Measurements from ENCODE around the gene LDB2.

Gene LDB2

GRCh38 chr4:16721613-16722291 is 176.7 kb downstream of the LDB2 start:
- no peak for DNase-seq (ENCODE audit: low spot score)

- no peak for DNase-seq (ENCODE audit: low spot score)
These were observed 177.7 kb downstream of the LDB2 start for GRCh38 chr4:16720761-16721160.

GRCh38 chr4:16717266-16717970 is 181.0 kb downstream of the LDB2 start:
- DNase-seq (ENCODE audit: low spot score), result no peak

- no peak for DNase-seq (ENCODE audit: low spot score)
These were observed 183.0 kb downstream of the LDB2 start for GRCh38 chr4:16715482-16715881.

GRCh38 chr4:16714191-16714590 is 184.3 kb downstream of the LDB2 start:
- DNase-seq (ENCODE audit: low spot score), result no peak

- no peak for DNase-seq (ENCODE audit: low spot score)
These were observed 184.7 kb downstream of the LDB2 start for GRCh38 chr4:16713696-16714095.

GRCh38 chr4:16713271-16713670 is 185.2 kb downstream of the LDB2 start:
- DNase-seq (ENCODE audit: low spot score), result no peak

GRCh38 chr4:16710198-16710597 is 188.2 kb downstream of the LDB2 start:
- no peak for DNase-seq (ENCODE audit: low spot score)

GRCh38 chr4:16707874-16708273 is 190.6 kb downstream of the LDB2 start:
- no peak for DNase-seq (ENCODE audit: low spot score)

GRCh38 chr4:16706251-16706650 is 192.2 kb downstream of the LDB2 start:
- DNase-seq (ENCODE audit: low spot score), result no peak

GRCh38 chr4:16705341-16705740 is 193.1 kb downstream of the LDB2 start:
- DNase-seq (ENCODE audit: low spot score), result no peak

GRCh38 chr4:16704489-16704888 is 194.0 kb downstream of the LDB2 start:
- DNase-seq (ENCODE audit: low spot score), result no peak

- DNase-seq (ENCODE audit: low spot score), result no peak
These were observed 202.5 kb downstream of the LDB2 start for GRCh38 chr4:16695896-16696295.

GRCh38 chr4:16694884-16695276 is 203.6 kb downstream of the LDB2 start:
- no peak for DNase-seq (ENCODE audit: low spot score)

GRCh38 chr4:16694173-16694883 is 204.1 kb downstream of the LDB2 start:
- no peak for DNase-seq (ENCODE audit: low spot score)

- no peak for DNase-seq (ENCODE audit: low spot score)
These were observed 204.8 kb downstream of the LDB2 start for GRCh38 chr4:16693641-16694040.

- no peak for DNase-seq (ENCODE audit: low spot score)
These were observed 205.4 kb downstream of the LDB2 start for GRCh38 chr4:16692961-16693506.

GRCh38 chr4:16692524-16692923 is 205.9 kb downstream of the LDB2 start:
- no peak for DNase-seq (ENCODE audit: low spot score)

GRCh38 chr4:16692046-16692445 is 206.4 kb downstream of the LDB2 start:
- DNase-seq (ENCODE audit: low spot score), result no peak

GRCh38 chr4:16691450-16691849 is 207.0 kb downstream of the LDB2 start:
- DNase-seq (ENCODE audit: low spot score), result no peak

GRCh38 chr4:16687845-16688244 is 210.6 kb downstream of the LDB2 start:
- no peak for DNase-seq (ENCODE audit: low spot score)

- no peak for DNase-seq (ENCODE audit: low spot score)
These were observed 211.4 kb downstream of the LDB2 start for GRCh38 chr4:16687011-16687410.

GRCh38 chr4:16686195-16686594 is 212.2 kb downstream of the LDB2 start:
- DNase-seq (ENCODE audit: low spot score), result no peak

Measured in CD4-positive, alpha-beta T cell treated with Interleukin-15 for 4 hours (primary cell).